Nephron progenitor cell (in vitro differentiated cells): Measurements from ENCODE around the gene TMEM167A.

Experiments
- DNase-seq: peaks from one replicate; pipeline ENCODE4 v3.0.0; 2021
- H3K27ac Mint-ChIP-seq: 2 replicates; pipeline ENCODE4 v1.8.0; 2021; ENCODE audit warnings: mild to moderate bottlenecking, moderate library complexity, mixed read lengths
- H3K27me3 Mint-ChIP-seq: 2 replicates; pipeline ENCODE4 v1.8.0; 2021; ENCODE audit warnings: mild to moderate bottlenecking, low read depth, mixed read lengths; ENCODE audit not compliant: poor library complexity
- H3K36me3 Mint-ChIP-seq: 2 replicates; pipeline ENCODE4 v1.8.0; 2021; ENCODE audit warnings: low read depth, mixed read lengths
- H3K4me1 Mint-ChIP-seq: 2 replicates; pipeline ENCODE4 v1.8.0; 2021; ENCODE audit warnings: mixed read lengths
- H3K4me3 Mint-ChIP-seq: 2 replicates; pipeline ENCODE4 v1.8.0; 2021; ENCODE audit warnings: mild to moderate bottlenecking, moderate library complexity, mixed read lengths
- H3K9me3 Mint-ChIP-seq: 2 replicates; pipeline ENCODE4 v1.8.0; 2021; ENCODE audit warnings: mild to moderate bottlenecking, moderate library complexity, mixed read lengths
- TF ChIP-seq, protein P1 (sequence below): fragments of 200-600 bp; sonication (generic); IDR thresholded peaks from 2 replicates; pipeline ENCODE4 v1.5.0; 2021; ENCODE audit warnings: antibody characterized with exemption

The TMEM167A gene

DNA sequence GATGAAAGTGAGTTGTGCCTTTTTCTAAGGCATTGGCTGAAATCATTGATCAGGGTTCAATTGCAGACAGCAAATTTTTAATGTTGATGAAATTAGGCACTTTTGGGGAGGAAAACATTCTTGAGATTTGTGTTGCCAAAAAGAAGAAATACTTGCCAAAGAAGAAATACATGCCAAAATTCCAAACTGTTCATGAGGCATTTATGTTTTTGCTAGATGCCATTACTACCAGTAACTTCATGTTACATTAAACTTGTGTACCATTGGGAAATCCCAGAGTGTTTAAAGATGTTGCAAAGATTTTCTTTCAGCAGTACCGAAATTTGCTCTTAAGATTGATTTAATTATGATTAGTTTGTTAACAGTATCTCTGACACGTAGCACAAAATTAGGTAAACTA, 7.1 kb upstream of the TMEM167A start:
- Mint-ChIP-seq H3K9me3 (no peaks in the 10 kb centered on the region), H3K4me3 (no peak overlapping the region), H3K36me3 (no peaks in the 10 kb centered on the region), H3K27ac (no peak overlapping the region), H3K4me1 (no peaks in the 10 kb centered on the region), H3K27me3 (no peaks in the 10 kb centered on the region)
- TF ChIP-seq, protein P1, sequence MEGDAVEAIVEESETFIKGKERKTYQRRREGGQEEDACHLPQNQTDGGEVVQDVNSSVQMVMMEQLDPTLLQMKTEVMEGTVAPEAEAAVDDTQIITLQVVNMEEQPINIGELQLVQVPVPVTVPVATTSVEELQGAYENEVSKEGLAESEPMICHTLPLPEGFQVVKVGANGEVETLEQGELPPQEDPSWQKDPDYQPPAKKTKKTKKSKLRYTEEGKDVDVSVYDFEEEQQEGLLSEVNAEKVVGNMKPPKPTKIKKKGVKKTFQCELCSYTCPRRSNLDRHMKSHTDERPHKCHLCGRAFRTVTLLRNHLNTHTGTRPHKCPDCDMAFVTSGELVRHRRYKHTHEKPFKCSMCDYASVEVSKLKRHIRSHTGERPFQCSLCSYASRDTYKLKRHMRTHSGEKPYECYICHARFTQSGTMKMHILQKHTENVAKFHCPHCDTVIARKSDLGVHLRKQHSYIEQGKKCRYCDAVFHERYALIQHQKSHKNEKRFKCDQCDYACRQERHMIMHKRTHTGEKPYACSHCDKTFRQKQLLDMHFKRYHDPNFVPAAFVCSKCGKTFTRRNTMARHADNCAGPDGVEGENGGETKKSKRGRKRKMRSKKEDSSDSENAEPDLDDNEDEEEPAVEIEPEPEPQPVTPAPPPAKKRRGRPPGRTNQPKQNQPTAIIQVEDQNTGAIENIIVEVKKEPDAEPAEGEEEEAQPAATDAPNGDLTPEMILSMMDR: no peak
- no peak for DNase-seq

DNA sequence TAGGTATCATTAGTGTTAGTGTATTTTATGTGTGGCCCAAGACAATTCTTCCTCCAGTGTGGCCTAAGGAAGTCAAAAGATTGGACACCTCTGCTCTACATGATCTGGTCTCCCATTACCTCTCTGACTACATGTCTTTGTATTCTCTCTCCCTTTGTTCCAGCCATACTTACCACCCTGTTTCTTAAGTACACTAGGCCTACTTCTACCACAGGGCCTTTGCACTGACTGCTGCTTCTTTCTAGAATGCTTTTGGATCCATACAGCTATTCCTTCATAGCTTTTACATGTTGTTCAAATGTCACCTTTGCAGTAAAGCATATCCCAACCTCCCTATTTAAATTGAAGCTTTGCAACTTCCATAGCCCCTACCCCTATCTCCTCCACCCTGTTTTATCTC, 5.6 kb upstream of the TMEM167A start:
- DNase-seq: no peak
- Mint-ChIP-seq H3K27me3 (no peaks in the 10 kb centered on the region), H3K4me1 (peaks cover 11% of the 10 kb centered on the region), H3K4me3 (no peak overlapping the region), H3K36me3 (no peaks in the 10 kb centered on the region), H3K27ac (no peak overlapping the region), H3K9me3 (no peaks in the 10 kb centered on the region)
- TF ChIP-seq, protein P1: no peak

DNA sequence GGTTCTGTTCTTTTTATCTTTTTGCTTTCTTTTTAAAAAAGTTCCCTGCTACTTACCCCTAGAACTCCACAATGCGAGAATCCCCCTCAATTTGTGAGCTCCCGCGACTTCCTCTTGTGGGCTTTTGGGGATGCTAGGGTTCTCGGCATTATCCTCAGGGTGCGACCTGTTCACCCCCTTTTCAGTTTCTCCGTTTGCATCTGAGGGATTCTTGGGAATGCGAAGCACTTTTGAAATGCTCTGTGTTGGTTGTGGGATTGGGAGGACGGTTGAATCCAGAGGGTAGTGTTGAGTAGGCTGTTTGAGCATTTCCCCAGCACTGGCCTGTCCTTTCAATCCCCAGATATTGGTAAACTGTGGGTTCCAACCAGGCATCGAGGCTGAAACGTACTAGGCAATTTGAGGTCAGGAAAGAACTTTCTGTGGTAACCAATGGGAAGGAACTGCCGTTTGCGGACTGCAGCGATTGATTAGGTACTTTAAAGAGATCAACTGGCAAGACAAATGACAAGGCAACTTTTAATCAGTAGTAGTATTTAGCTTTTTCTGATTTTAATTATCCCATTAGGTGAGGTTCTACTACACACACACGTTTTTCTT, 568 bp upstream of the TMEM167A start:
- peaks cover 32% of the 10 kb centered on the region for H3K4me1 Mint-ChIP-seq
- H3K27ac Mint-ChIP-seq: peak overlapping the region; percentile 99
- H3K4me3 Mint-ChIP-seq: peak overlapping the region; percentile 100
- peaks cover 30% of the 10 kb centered on the region for H3K36me3 Mint-ChIP-seq
- no peak for DNase-seq
- TF ChIP-seq, protein P1: no peak
- no peaks in the 10 kb centered on the region for H3K27me3 Mint-ChIP-seq
- H3K9me3 Mint-ChIP-seq: no peaks in the 10 kb centered on the region

DNA sequence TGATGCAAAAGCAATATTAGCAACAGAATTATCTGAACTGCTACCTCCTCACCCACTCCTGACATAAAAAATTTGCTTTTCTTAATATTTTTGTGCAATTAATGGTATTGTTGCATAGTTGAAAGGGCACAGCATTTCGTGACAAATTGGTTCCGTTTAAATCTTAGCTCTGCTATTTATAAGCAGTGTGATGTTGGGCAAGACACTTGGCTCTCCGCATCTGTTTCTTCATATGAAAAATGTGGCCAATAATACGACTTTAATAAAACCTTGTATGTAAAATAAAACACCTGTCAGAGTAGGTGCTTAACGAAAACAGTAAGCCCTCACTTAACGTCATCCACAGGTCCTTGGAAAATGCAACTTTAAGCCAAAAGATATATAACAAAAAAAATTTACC, 4.2 kb downstream of the TMEM167A start:
- H3K4me3 Mint-ChIP-seq: no peak overlapping the region
- H3K27ac Mint-ChIP-seq: no peak overlapping the region
- TF ChIP-seq, protein P1: no peak
- no peaks in the 10 kb centered on the region for H3K27me3 Mint-ChIP-seq
- H3K36me3 Mint-ChIP-seq: peaks cover 47% of the 10 kb centered on the region
- no peaks in the 10 kb centered on the region for H3K9me3 Mint-ChIP-seq
- peaks cover 24% of the 10 kb centered on the region for H3K4me1 Mint-ChIP-seq
- DNase-seq: no peak

DNA sequence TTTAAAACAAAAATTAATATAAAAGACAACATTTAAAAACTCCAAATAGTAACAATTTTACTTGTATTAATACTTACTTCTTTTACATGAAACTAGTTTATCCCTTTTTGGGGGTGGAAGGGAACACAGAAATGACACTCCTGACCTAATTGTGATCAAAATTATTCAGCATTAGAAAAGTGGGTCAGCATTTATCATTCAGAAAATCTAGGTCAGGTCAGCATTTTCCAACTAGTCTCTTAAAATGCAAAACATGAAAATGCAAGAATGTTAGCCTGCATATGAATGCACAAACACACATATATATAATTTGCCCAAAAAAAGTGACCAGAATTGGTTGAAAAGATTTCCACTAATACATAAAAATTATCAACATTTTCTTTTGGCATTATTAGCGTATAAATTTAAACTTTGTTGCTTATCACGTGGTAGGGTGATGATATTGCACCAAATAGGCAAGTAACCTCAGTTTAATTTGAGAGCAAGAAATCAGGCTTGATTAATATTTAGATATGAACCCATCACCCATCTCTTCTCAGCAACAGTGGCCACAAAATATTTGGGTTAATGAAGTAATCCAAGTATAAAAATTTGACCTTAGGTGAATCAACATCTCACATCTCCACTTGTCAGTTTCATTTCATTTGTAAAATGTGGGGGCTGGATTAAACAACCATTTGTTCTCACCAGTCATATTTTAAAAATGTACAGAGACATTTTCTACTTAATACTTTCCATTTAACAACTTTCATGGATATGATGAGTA, 5.7 kb downstream of the TMEM167A start:
- TF ChIP-seq, protein P1: no peak
- peaks cover 27% of the 10 kb centered on the region for H3K4me1 Mint-ChIP-seq

More for the DNA sequence above, 5.7 kb downstream of the TMEM167A start:
- peaks cover 53% of the 10 kb centered on the region for H3K36me3 Mint-ChIP-seq
- DNase-seq: no peak
- no peaks in the 10 kb centered on the region for H3K27me3 Mint-ChIP-seq
- no peak overlapping the region for H3K4me3 Mint-ChIP-seq
- no peaks in the 10 kb centered on the region for H3K9me3 Mint-ChIP-seq
- no peak overlapping the region for H3K27ac Mint-ChIP-seq
